Stimulated activated naive CD8-positive, alpha-beta T cell treated with anti-CD3 and anti-CD28 coated beads, Interleukin-15, Interleukin-2, amounts not matched to agents 100 ng/mL and 50 ng/mL, for 24 hours (primary cell): ENCODE results near the gene CSPG5.
A peak's percentile ranks its signal among the peaks of the same experiment; 100 is the strongest.

Source experiments
- H3K27ac Mint-ChIP-seq: one replicate; pipeline ENCODE4 v1.8.0; 2021; ENCODE audit warnings: mild to moderate bottlenecking, mixed read lengths
- H3K27me3 Mint-ChIP-seq: one replicate; pipeline ENCODE4 v1.8.0; 2021; ENCODE audit warnings: mixed read lengths
- H3K36me3 Mint-ChIP-seq: one replicate; pipeline ENCODE4 v1.8.0; 2021; ENCODE audit warnings: low read depth, mixed read lengths
- H3K4me1 Mint-ChIP-seq: one replicate; pipeline ENCODE4 v1.8.0; 2021; ENCODE audit warnings: low read depth, mixed read lengths
- H3K4me3 Mint-ChIP-seq: one replicate; pipeline ENCODE4 v1.8.0; 2021; ENCODE audit warnings: mild to moderate bottlenecking, mixed read lengths
- H3K9me3 Mint-ChIP-seq: one replicate; pipeline ENCODE4 v1.8.0; 2021; ENCODE audit warnings: mixed read lengths

The CSPG5 gene

DNA sequence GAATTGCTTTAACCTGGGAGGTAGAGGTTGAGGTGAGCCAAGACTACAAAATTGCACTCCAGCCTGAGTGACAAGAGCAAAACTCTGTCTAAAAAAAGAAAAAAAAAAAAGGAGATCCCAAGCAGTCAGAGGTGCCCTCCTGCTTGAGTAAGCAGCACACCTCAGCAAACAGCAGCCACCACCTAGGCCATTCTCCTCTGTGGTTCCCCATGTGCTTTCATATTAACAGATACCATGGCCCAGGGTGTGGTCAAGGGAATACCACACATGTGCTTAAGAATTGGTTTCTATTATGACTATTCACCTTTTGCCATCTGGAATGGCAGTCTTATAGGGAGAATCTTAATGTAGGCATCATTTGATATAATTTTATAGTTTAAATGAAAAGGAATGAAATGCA is 24.7 kb upstream of the CSPG5 start:
- Mint-ChIP-seq H3K27ac (no peak overlapping the region), H3K9me3 (no peaks in the 10 kb centered on the region), H3K27me3 (no peaks in the 10 kb centered on the region), H3K4me3 (no peak overlapping the region), H3K36me3 (peaks cover 59% of the 10 kb centered on the region), H3K4me1 (no peaks in the 10 kb centered on the region)

DNA sequence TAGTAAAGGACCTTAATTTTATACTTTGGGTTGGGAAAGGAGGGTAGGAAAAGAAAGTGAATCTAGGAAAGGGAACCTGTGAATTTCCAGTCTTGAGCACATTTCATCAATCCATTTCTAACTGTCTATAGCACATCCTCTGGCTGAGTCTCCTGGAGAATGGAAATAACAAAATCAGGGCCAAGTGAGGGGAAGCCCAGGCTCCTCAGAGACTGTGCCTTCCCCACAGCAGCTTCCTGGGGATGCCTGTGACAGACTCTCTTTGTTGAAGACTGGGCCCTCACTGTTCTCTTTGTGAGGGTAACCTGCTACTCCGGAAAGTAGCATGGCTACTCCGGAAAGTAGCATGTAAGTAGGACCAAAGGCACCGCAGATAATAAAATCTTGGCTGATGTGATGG is 22.6 kb upstream of the CSPG5 start:
- no peak overlapping the region for H3K4me3 Mint-ChIP-seq
- no peak overlapping the region for H3K27ac Mint-ChIP-seq
- no peaks in the 10 kb centered on the region for H3K27me3 Mint-ChIP-seq
- peaks cover 55% of the 10 kb centered on the region for H3K36me3 Mint-ChIP-seq
- H3K4me1 Mint-ChIP-seq, result no peaks in the 10 kb centered on the region
- no peaks in the 10 kb centered on the region for H3K9me3 Mint-ChIP-seq

DNA sequence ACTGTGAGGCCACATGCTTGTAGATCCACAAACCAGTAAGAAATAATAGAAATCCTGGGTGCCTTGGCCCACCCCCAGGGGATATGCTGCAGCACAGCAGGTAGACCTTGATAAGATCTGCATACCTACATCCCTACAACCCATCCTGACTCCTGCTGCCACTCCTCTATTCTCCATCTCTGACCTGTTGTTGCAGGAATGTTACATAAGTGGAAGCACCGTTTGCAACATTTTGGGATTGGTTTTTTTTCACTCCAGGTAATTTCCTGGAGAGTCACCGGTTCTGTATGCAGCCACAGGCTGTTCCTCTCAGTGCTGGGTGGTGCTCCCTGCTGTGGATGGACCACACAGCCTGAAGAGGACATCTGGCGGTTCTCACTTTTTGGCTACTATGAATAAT is 16.1 kb upstream of the CSPG5 start:
- Mint-ChIP-seq H3K36me3 (peaks cover 55% of the 10 kb centered on the region), H3K4me1 (no peaks in the 10 kb centered on the region), H3K27me3 (no peaks in the 10 kb centered on the region), H3K4me3 (no peak overlapping the region), H3K9me3 (no peaks in the 10 kb centered on the region), H3K27ac (no peak overlapping the region)

GRCh38 chr3:47592066-47592795 is 13.6 kb upstream of the CSPG5 start:
- Mint-ChIP-seq H3K4me1 (no peaks in the 10 kb centered on the region), H3K9me3 (no peaks in the 10 kb centered on the region), H3K27me3 (no peaks in the 10 kb centered on the region), H3K27ac (no peak overlapping the region), H3K36me3 (peaks cover 59% of the 10 kb centered on the region), H3K4me3 (no peak overlapping the region)

- H3K4me1 Mint-ChIP-seq, result no peaks in the 10 kb centered on the region
- no peak overlapping the region for H3K27ac Mint-ChIP-seq
- no peak overlapping the region for H3K4me3 Mint-ChIP-seq
- H3K9me3 Mint-ChIP-seq, result no peaks in the 10 kb centered on the region
- peaks cover 67% of the 10 kb centered on the region for H3K36me3 Mint-ChIP-seq
- no peaks in the 10 kb centered on the region for H3K27me3 Mint-ChIP-seq
Measured at GRCh38 chr3:47590216-47590615, 11.6 kb upstream of the CSPG5 start.

- Mint-ChIP-seq H3K36me3 (peaks cover 58% of the 10 kb centered on the region), H3K9me3 (no peaks in the 10 kb centered on the region), H3K27me3 (no peaks in the 10 kb centered on the region), H3K27ac (no peak overlapping the region), H3K4me1 (no peaks in the 10 kb centered on the region), H3K4me3 (no peak overlapping the region)
Measured at GRCh38 chr3:47588587-47588986, 9.9 kb upstream of the CSPG5 start.

- Mint-ChIP-seq H3K36me3 (peaks cover 55% of the 10 kb centered on the region), H3K27me3 (no peaks in the 10 kb centered on the region), H3K4me3 (no peak overlapping the region), H3K4me1 (no peaks in the 10 kb centered on the region), H3K9me3 (no peaks in the 10 kb centered on the region), H3K27ac (no peak overlapping the region)
Measured at GRCh38 chr3:47588053-47588452, 9.4 kb upstream of the CSPG5 start.

GRCh38 chr3:47586746-47587145 is 8.1 kb upstream of the CSPG5 start:
- H3K4me1 Mint-ChIP-seq, result no peaks in the 10 kb centered on the region
- H3K9me3 Mint-ChIP-seq, result no peaks in the 10 kb centered on the region
- no peak overlapping the region for H3K4me3 Mint-ChIP-seq
- peaks cover 2% of the 10 kb centered on the region for H3K27me3 Mint-ChIP-seq
- no peak overlapping the region for H3K27ac Mint-ChIP-seq
- H3K36me3 Mint-ChIP-seq, result peaks cover 48% of the 10 kb centered on the region

DNA sequence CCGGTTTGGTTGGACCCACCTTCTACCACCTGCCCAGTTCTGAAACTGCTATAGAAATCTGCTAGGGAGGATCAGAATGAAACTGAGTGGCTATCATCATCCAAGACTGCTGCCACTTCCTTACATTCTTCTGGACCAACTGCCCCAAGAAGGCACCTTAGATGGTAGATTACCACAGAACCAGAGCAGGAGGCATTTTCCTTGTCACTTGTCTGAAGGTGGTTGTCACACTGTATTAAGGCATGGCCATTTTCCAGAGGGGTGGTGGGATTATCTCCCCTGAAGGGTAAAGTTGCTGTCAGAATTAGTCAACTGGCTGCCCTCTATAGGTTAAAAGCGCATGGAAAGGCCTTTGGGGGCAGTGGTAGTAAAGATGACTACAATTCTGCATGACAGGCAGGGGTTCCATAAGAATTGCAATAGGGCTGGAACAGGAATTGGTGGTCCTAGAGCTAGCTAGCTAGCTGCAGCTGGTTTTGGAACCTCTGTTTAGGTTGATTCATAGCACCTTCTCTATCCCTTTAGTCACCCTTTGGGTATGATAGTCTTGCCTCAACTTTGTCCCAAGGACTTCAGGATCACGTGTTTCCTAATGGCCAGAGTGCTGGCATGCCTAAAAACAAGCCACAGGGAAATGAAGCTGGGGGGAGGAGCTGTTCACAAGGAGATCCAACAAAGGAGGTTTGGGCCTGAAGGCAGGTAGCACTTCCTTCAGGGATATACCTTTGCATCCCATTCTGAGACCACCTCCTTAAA is 4.8 kb upstream of the CSPG5 start:
- no peaks in the 10 kb centered on the region for H3K4me1 Mint-ChIP-seq
- no peak overlapping the region for H3K4me3 Mint-ChIP-seq
- H3K36me3 Mint-ChIP-seq, result peaks cover 25% of the 10 kb centered on the region
- peaks cover 23% of the 10 kb centered on the region for H3K27me3 Mint-ChIP-seq
- H3K9me3 Mint-ChIP-seq, result no peaks in the 10 kb centered on the region
- H3K27ac Mint-ChIP-seq, result peak overlapping the region; percentile 19

DNA sequence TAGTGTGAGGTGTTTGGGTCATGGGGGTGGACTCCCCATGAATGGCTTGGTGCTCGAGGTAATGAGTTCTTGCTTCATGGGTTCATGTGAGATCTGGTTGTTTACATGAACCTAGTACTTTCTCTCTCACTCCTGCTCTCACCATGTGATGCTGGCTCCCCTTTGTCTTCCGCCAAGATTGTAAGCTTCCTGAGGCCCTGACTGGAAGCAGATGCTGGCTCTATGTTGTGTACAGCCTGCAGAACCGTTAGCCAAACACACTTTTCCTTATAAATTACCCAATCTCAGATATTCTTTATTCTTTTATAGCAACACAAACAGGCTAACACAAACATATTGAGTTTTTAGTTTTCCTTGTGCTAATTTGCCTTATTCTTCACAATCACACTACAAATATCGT is 3.2 kb upstream of the CSPG5 start:
- Mint-ChIP-seq H3K4me1 (peaks cover 3% of the 10 kb centered on the region), H3K27ac (no peak overlapping the region), H3K9me3 (no peaks in the 10 kb centered on the region), H3K27me3 (peaks cover 28% of the 10 kb centered on the region), H3K4me3 (no peak overlapping the region), H3K36me3 (peaks cover 12% of the 10 kb centered on the region)

- peaks cover 3% of the 10 kb centered on the region for H3K4me1 Mint-ChIP-seq
- no peak overlapping the region for H3K27ac Mint-ChIP-seq
- peaks cover 28% of the 10 kb centered on the region for H3K27me3 Mint-ChIP-seq
- H3K4me3 Mint-ChIP-seq, result no peak overlapping the region
- H3K36me3 Mint-ChIP-seq, result peaks cover 9% of the 10 kb centered on the region
- H3K9me3 Mint-ChIP-seq, result no peaks in the 10 kb centered on the region
Measured at GRCh38 chr3:47581422-47581821, 2.8 kb upstream of the CSPG5 start.

GRCh38 chr3:47580481-47580880 is 1.8 kb upstream of the CSPG5 start:
- H3K4me1 Mint-ChIP-seq, result peaks cover 3% of the 10 kb centered on the region
- no peak overlapping the region for H3K4me3 Mint-ChIP-seq
- no peaks in the 10 kb centered on the region for H3K9me3 Mint-ChIP-seq
- H3K36me3 Mint-ChIP-seq, result peaks cover 4% of the 10 kb centered on the region
- H3K27ac Mint-ChIP-seq, result no peak overlapping the region
- peaks cover 30% of the 10 kb centered on the region for H3K27me3 Mint-ChIP-seq

- Mint-ChIP-seq H3K36me3 (no peaks in the 10 kb centered on the region), H3K4me1 (peaks cover 3% of the 10 kb centered on the region), H3K27ac (no peak overlapping the region), H3K27me3 (peaks cover 36% of the 10 kb centered on the region), H3K4me3 (peak overlapping the region; percentile 14), H3K9me3 (no peaks in the 10 kb centered on the region)
Measured at GRCh38 chr3:47579875-47580274, 1.2 kb upstream of the CSPG5 start.

- Mint-ChIP-seq H3K9me3 (no peaks in the 10 kb centered on the region), H3K27me3 (peaks cover 50% of the 10 kb centered on the region), H3K4me1 (peaks cover 3% of the 10 kb centered on the region), H3K27ac (no peak overlapping the region), H3K4me3 (peak overlapping the region; percentile 54), H3K36me3 (no peaks in the 10 kb centered on the region)
Measured at GRCh38 chr3:47578119-47578632, 489 bp downstream of the CSPG5 start.

DNA sequence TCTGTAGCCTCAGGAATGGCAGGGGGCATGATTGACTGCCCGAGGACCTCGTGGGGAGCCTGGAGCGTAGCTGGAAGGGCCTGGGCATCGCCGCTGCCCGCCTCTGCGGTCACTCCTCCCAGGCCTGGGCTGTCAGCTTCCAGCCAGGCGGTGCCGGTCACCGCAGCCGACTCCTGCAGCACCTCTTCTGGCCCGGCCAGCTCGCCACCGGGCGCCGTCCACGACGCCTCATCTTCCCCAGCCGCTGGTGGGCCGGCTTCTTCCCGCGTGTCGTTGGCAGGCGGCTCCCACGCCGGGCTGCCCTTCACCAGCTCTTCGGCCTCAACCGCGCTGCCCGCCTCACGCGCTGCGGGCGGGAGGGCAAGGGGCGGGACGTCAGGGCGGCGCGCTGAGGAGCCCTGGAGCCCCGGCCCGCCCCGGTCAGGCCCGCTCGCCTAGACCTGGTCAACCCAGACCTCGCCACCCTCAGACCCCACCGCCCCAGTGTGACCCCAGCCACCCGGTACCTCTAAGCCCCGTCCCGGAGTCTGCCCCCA is 1.0 kb downstream of the CSPG5 start:
- peaks cover 52% of the 10 kb centered on the region for H3K27me3 Mint-ChIP-seq
- H3K9me3 Mint-ChIP-seq, result no peaks in the 10 kb centered on the region
- H3K36me3 Mint-ChIP-seq, result no peaks in the 10 kb centered on the region
- no peak overlapping the region for H3K27ac Mint-ChIP-seq
- H3K4me3 Mint-ChIP-seq, result peak overlapping the region; percentile 54
- H3K4me1 Mint-ChIP-seq, result peaks cover 3% of the 10 kb centered on the region
